ENCODE measurements around the gene RBFOX2.

The RBFOX2 gene

GRCh38 chr22:35884529-35884928 lies 144.1 kb downstream of the RBFOX2 start:
- Histone ChIP-seq H3K27ac (ENCODE audit: low read length) (no peak overlapping the region), H3K36me3 (replicated peaks; ENCODE audit: low read depth, low read length) (no peaks in the 10 kb centered on the region), H3K27me3 (ENCODE audit: low read depth, low read length) (peaks cover 23% of the 10 kb centered on the region), H2AFZ (ENCODE audit: low read depth, low read length) (no peak overlapping the region), H3K79me2 (ENCODE audit: low read length) (no peaks in the 10 kb centered on the region), H3K9ac (ENCODE audit: low read length) (no peak overlapping the region), H3K4me2 (ENCODE audit: low read length) (no peak overlapping the region), H3K4me3 (ENCODE audit: low read length) (no peak overlapping the region), H3K4me1 (ENCODE audit: low read length) (no peaks in the 10 kb centered on the region), H3K9me3 (ENCODE audit: insufficient read depth, low read length) (no peaks in the 10 kb centered on the region), H4K20me1 (ENCODE audit: insufficient read depth, low read length) (no peaks in the 10 kb centered on the region)
- no peak for TF ChIP-seq EZH2phosphoT487 (IDR thresholded peaks at IDR 0.05; ENCODE audit: low read depth)
- TF ChIP-seq CTCF (IDR thresholded peaks at IDR 0.05; ENCODE audit: low read depth, low read length), result no peak

GRCh38 chr22:35883031-35883620 lies 145.5 kb downstream of the RBFOX2 start:
- no peaks in the 10 kb centered on the region for H3K4me1 ChIP-seq (ENCODE audit: low read length)
- H3K27me3 ChIP-seq (ENCODE audit: low read depth, low read length), result peaks cover 23% of the 10 kb centered on the region
- no peaks in the 10 kb centered on the region for H3K79me2 ChIP-seq (ENCODE audit: low read length)
- no peak for TF ChIP-seq EZH2phosphoT487 (IDR thresholded peaks at IDR 0.05; ENCODE audit: low read depth)
- no peak for TF ChIP-seq CTCF (IDR thresholded peaks at IDR 0.05; ENCODE audit: low read depth, low read length)
- no peak overlapping the region for H3K4me3 ChIP-seq (ENCODE audit: low read length)
- no peak overlapping the region for H3K9ac ChIP-seq (ENCODE audit: low read length)
- no peak overlapping the region for H3K27ac ChIP-seq (ENCODE audit: low read length)
- no peaks in the 10 kb centered on the region for H4K20me1 ChIP-seq (ENCODE audit: insufficient read depth, low read length)
- no peaks in the 10 kb centered on the region for H3K9me3 ChIP-seq (ENCODE audit: insufficient read depth, low read length)
- no peaks in the 10 kb centered on the region for H3K36me3 ChIP-seq (replicated peaks; ENCODE audit: low read depth, low read length)
- H3K4me2 ChIP-seq (ENCODE audit: low read length), result no peak overlapping the region
- H2AFZ ChIP-seq (ENCODE audit: low read depth, low read length), result no peak overlapping the region

- Histone ChIP-seq H3K9ac (ENCODE audit: low read length) (no peak overlapping the region), H3K4me3 (ENCODE audit: low read length) (no peak overlapping the region), H3K36me3 (replicated peaks; ENCODE audit: low read depth, low read length) (no peaks in the 10 kb centered on the region), H3K27ac (ENCODE audit: low read length) (no peak overlapping the region), H3K27me3 (ENCODE audit: low read depth, low read length) (peaks cover 26% of the 10 kb centered on the region), H3K79me2 (ENCODE audit: low read length) (no peaks in the 10 kb centered on the region), H3K4me1 (ENCODE audit: low read length) (no peaks in the 10 kb centered on the region), H3K9me3 (ENCODE audit: insufficient read depth, low read length) (no peaks in the 10 kb centered on the region), H3K4me2 (ENCODE audit: low read length) (no peak overlapping the region), H2AFZ (ENCODE audit: low read depth, low read length) (no peak overlapping the region), H4K20me1 (ENCODE audit: insufficient read depth, low read length) (no peaks in the 10 kb centered on the region)
- TF ChIP-seq CTCF (IDR thresholded peaks at IDR 0.05; ENCODE audit: low read depth, low read length), result no peak
- no peak for TF ChIP-seq EZH2phosphoT487 (IDR thresholded peaks at IDR 0.05; ENCODE audit: low read depth)
Measured at GRCh38 chr22:35882211-35883030, 146.2 kb downstream of the RBFOX2 start.

- Histone ChIP-seq H2AFZ (ENCODE audit: low read depth, low read length) (no peak overlapping the region), H3K9ac (ENCODE audit: low read length) (no peak overlapping the region), H3K4me1 (ENCODE audit: low read length) (no peaks in the 10 kb centered on the region), H3K27me3 (ENCODE audit: low read depth, low read length) (peaks cover 31% of the 10 kb centered on the region), H3K79me2 (ENCODE audit: low read length) (no peaks in the 10 kb centered on the region), H3K4me3 (ENCODE audit: low read length) (no peak overlapping the region), H3K27ac (ENCODE audit: low read length) (no peak overlapping the region), H3K4me2 (ENCODE audit: low read length) (no peak overlapping the region), H3K36me3 (replicated peaks; ENCODE audit: low read depth, low read length) (no peaks in the 10 kb centered on the region), H4K20me1 (ENCODE audit: insufficient read depth, low read length) (no peaks in the 10 kb centered on the region), H3K9me3 (ENCODE audit: insufficient read depth, low read length) (no peaks in the 10 kb centered on the region)
- TF ChIP-seq EZH2phosphoT487 (IDR thresholded peaks at IDR 0.05; ENCODE audit: low read depth), result no peak
- TF ChIP-seq CTCF (IDR thresholded peaks at IDR 0.05; ENCODE audit: low read depth, low read length), result no peak
Measured at GRCh38 chr22:35879351-35879750, 149.3 kb downstream of the RBFOX2 start.

Measured in OCI-LY3 (cell line).